Measurements from ENCODE around the gene TBC1D20. TPM values are rescaled to one million over a fixed set of nuclear protein-coding genes. Genes with fewer than 3 reads are reported as not detected.
A peak's percentile ranks its signal among the peaks of the same experiment; 100 is the strongest.

Gene TBC1D20
- total RNA-seq, 3 donors from 2014 or later (not counting 1 experiment from before 2014, with no cell fraction given): 32.5 to 47.6 (median 44.2) TPM

GRCh38 chr20:391041-391711, 71.2 kb downstream of the TBC1D20 start:
- Histone ChIP-seq H3K4me1 (ENCODE audit: control insufficient read depth, insufficient read depth, low read length) (no peaks in the 10 kb centered on the region), H3K4me3 (ENCODE audit: low read length) (no peak overlapping the region), H3K9me3 (ENCODE audit: control insufficient read depth, insufficient read depth, low read length) (no peaks in the 10 kb centered on the region), H3K27ac (ENCODE audit: low read length) (no peak overlapping the region), H3K27me3 (ENCODE audit: control insufficient read depth, insufficient read depth, low read length) (no peaks in the 10 kb centered on the region), H3K36me3 (ENCODE audit: control insufficient read depth, insufficient read depth, low read length) (peaks cover 60% of the 10 kb centered on the region)
- intact Hi-C loops (cut with micrococcal nuclease): no loop called here
- no peak overlapping the region for H3K27ac Mint-ChIP-seq
- H3K4me1 Mint-ChIP-seq: no peaks in the 10 kb centered on the region
- DNase-seq (no peak), ATAC-seq (no peak)
- 95% methylated on average over 29 of the region's 29 CpGs for WGBS (ENCODE audit: insufficient coverage)
- TF ChIP-seq CTCF (IDR thresholded peaks at IDR 0.05): no peak
- no peaks in the 10 kb centered on the region for H3K9me3 Mint-ChIP-seq
- H3K4me3 Mint-ChIP-seq: no peak overlapping the region
- H3K27me3 Mint-ChIP-seq (ENCODE audit: low read depth in 2 of 2): no peaks in the 10 kb centered on the region
- peaks cover 12% of the 10 kb centered on the region for H3K36me3 Mint-ChIP-seq

- intact Hi-C loops (cut with micrococcal nuclease): no loop called here
- DNase-seq: no peak
- Histone ChIP-seq H3K9me3 (ENCODE audit: control insufficient read depth, insufficient read depth, low read length) (no peaks in the 10 kb centered on the region), H3K4me3 (ENCODE audit: low read length) (no peak overlapping the region), H3K27me3 (ENCODE audit: control insufficient read depth, insufficient read depth, low read length) (no peaks in the 10 kb centered on the region), H3K4me1 (ENCODE audit: control insufficient read depth, insufficient read depth, low read length) (no peaks in the 10 kb centered on the region), H3K36me3 (ENCODE audit: control insufficient read depth, insufficient read depth, low read length) (peaks cover 48% of the 10 kb centered on the region), H3K27ac (ENCODE audit: low read length) (no peak overlapping the region)
- 97% methylated on average over 6 of the region's 6 CpGs for WGBS (ENCODE audit: insufficient coverage)
- Mint-ChIP-seq H3K4me1 (no peaks in the 10 kb centered on the region), H3K36me3 (peaks cover 12% of the 10 kb centered on the region), H3K4me3 (no peak overlapping the region), H3K9me3 (no peaks in the 10 kb centered on the region), H3K27me3 (ENCODE audit: low read depth in 2 of 2) (no peaks in the 10 kb centered on the region), H3K27ac (no peak overlapping the region)
- TF ChIP-seq CTCF (IDR thresholded peaks at IDR 0.05): no peak
- ATAC-seq: peak in 1 of 3 donors; percentile 24
Measured at GRCh38 chr20:389220-389619, 73.1 kb downstream of the TBC1D20 start.

GRCh38 chr20:388034-388994, 74.0 kb downstream of the TBC1D20 start:
- Mint-ChIP-seq H3K4me3 (no peak overlapping the region), H3K36me3 (peaks cover 12% of the 10 kb centered on the region), H3K27ac (no peak overlapping the region), H3K9me3 (no peaks in the 10 kb centered on the region), H3K27me3 (ENCODE audit: low read depth in 2 of 2) (no peaks in the 10 kb centered on the region), H3K4me1 (peaks cover 4 to 8% of the 10 kb centered on the region in 2 donors)
- H3K36me3 ChIP-seq (ENCODE audit: control insufficient read depth, insufficient read depth, low read length): peaks cover 43% of the 10 kb centered on the region
- H3K27me3 ChIP-seq (ENCODE audit: control insufficient read depth, insufficient read depth, low read length): no peaks in the 10 kb centered on the region
- H3K27ac ChIP-seq (ENCODE audit: low read length): no peak overlapping the region
- H3K4me1 ChIP-seq (ENCODE audit: control insufficient read depth, insufficient read depth, low read length): no peaks in the 10 kb centered on the region
- intact Hi-C loops (cut with micrococcal nuclease): no loop called here
- ATAC-seq (no peak), DNase-seq (no peak)
- no peak for TF ChIP-seq CTCF (IDR thresholded peaks at IDR 0.05)
- no peaks in the 10 kb centered on the region for H3K9me3 ChIP-seq (ENCODE audit: control insufficient read depth, insufficient read depth, low read length)
- WGBS (ENCODE audit: insufficient coverage): 97% methylated on average over 21 of the region's 21 CpGs
- H3K4me3 ChIP-seq (ENCODE audit: low read length): no peak overlapping the region

All from natural killer cell (primary cell).